Calu3 (cell line): Measurements from ENCODE around the gene PDIA5. TPM values are rescaled to one million over a fixed set of nuclear protein-coding genes. Genes with fewer than 3 reads are reported as not detected.

ENCODE experiments used
- BruUV-seq: library from RNA; stranded (reverse); fragments of 400-500 nt; replicated peaks from 2 replicates; lab custom pipeline; 2021; lab: Mats Ljungman, UMichigan
- CTCF ChIA-PET: fragments of 300-600 bp; sonication (Branson Sonifier 250); formaldehyde crosslinking; loops from one replicate; lab custom pipeline; 2022; ENCODE audit warnings: antibody characterized with exemption; lab: Charles Lee
- DNase-seq: peaks from one replicate; pipeline ENCODE4 v3.0.0; 2022
- H3K27ac Mint-ChIP-seq: one replicate; pipeline ENCODE4 v1.8.0; 2022; ENCODE audit warnings: mixed read lengths; ENCODE audit not compliant: unreplicated experiment
- H3K27me3 Mint-ChIP-seq: one replicate; pipeline ENCODE4 v1.8.0; 2022; ENCODE audit warnings: mixed read lengths; ENCODE audit not compliant: unreplicated experiment
- H3K36me3 Mint-ChIP-seq: one replicate; pipeline ENCODE4 v1.8.0; 2022; ENCODE audit warnings: mild to moderate bottlenecking, moderate library complexity, mixed read lengths; ENCODE audit not compliant: insufficient read depth, unreplicated experiment
- H3K4me1 Mint-ChIP-seq: one replicate; pipeline ENCODE4 v1.8.0; 2022; ENCODE audit warnings: mild to moderate bottlenecking, low read depth, mixed read lengths; ENCODE audit not compliant: unreplicated experiment
- H3K4me3 Mint-ChIP-seq: one replicate; pipeline ENCODE4 v1.8.0; 2022; ENCODE audit warnings: mild to moderate bottlenecking, low read depth, moderate library complexity, mixed read lengths; ENCODE audit not compliant: unreplicated experiment
- H3K9me3 Mint-ChIP-seq: one replicate; pipeline ENCODE4 v1.8.0; 2022; ENCODE audit warnings: low read depth, mixed read lengths; ENCODE audit not compliant: unreplicated experiment
- intact Hi-C: fragments of 100-400 bp; cut with micrococcal nuclease; formaldehyde crosslinking; loops from one replicate; pipeline ENCODE4 v1.10.0; 2022; ENCODE audit not compliant: unreplicated experiment
- total RNA-seq: library from RNA; stranded (reverse); gene quantifications from 2 replicates; pipeline ENCODE4 v1.2.3, GENCODE V29; 2022
- TF ChIP-seq, protein P1 (sequence below): fragments of 200-600 bp; IDR thresholded peaks from one replicate; pipeline ENCODE4 v1.8.0; 2022; ENCODE audit warnings: antibody characterized with exemption; ENCODE audit not compliant: unreplicated experiment

PDIA5 gene
- total RNA-seq, 1 experiment from 2014 or later, result 31.6 TPM

DNA sequence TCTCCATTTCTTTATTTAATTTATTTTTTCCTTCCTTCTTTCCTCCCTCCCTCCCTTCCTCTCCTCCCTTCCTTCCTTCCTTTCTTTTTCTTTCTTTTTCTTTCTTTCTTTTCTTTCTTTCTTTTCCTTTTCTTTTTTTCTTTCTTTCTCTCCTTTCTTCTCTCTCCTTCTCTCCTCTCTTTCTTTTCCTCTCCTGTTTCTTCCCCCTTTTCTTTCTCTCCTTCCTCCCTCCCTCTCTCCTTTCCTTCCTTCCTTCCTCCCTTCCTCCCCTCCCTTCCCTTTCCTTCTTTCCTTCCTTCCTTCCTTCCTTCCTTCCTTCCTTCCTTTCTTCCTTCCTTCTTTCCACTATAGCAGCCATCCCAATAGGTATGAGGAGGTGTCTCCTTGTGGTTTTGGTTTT is 6.8 kb upstream of the PDIA5 start:
- H3K27ac Mint-ChIP-seq, result no peak overlapping the region
- no peaks in the 10 kb centered on the region for H3K36me3 Mint-ChIP-seq
- TF ChIP-seq, protein P1, sequence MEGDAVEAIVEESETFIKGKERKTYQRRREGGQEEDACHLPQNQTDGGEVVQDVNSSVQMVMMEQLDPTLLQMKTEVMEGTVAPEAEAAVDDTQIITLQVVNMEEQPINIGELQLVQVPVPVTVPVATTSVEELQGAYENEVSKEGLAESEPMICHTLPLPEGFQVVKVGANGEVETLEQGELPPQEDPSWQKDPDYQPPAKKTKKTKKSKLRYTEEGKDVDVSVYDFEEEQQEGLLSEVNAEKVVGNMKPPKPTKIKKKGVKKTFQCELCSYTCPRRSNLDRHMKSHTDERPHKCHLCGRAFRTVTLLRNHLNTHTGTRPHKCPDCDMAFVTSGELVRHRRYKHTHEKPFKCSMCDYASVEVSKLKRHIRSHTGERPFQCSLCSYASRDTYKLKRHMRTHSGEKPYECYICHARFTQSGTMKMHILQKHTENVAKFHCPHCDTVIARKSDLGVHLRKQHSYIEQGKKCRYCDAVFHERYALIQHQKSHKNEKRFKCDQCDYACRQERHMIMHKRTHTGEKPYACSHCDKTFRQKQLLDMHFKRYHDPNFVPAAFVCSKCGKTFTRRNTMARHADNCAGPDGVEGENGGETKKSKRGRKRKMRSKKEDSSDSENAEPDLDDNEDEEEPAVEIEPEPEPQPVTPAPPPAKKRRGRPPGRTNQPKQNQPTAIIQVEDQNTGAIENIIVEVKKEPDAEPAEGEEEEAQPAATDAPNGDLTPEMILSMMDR, result no peak
- CTCF ChIA-PET, result no interaction called here
- intact Hi-C loops, result no loop called here
- H3K4me3 Mint-ChIP-seq, result no peak overlapping the region
- BruUV-seq, result no TSS peak
- DNase-seq, result no peak
- no peaks in the 10 kb centered on the region for H3K9me3 Mint-ChIP-seq
- H3K27me3 Mint-ChIP-seq, result peaks cover 62% of the 10 kb centered on the region
- peaks cover 8% of the 10 kb centered on the region for H3K4me1 Mint-ChIP-seq

DNA sequence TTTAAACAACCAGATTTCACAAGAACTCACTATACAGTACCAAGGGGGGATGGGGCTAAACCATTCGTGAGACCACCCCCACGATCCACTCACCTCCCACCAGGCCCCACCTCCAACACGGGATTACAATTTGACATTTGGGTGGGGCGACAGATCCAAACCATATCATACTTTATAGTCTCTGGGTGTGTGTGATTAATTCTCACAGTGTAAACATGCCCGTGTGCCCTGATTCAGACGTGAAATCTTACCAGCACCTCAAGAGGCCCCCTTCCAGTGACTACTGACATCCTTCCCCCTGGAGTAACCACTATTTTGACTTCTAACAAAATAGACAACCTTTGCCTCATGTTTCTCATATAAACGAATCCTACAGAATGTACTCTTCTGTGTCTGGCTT is 5.0 kb upstream of the PDIA5 start:
- Mint-ChIP-seq H3K27me3 (peaks cover 56% of the 10 kb centered on the region), H3K4me1 (peaks cover 8% of the 10 kb centered on the region), H3K27ac (no peak overlapping the region), H3K36me3 (peaks cover 7% of the 10 kb centered on the region), H3K4me3 (no peak overlapping the region), H3K9me3 (no peaks in the 10 kb centered on the region)
- no TSS peak for BruUV-seq
- DNase-seq, result no peak
- TF ChIP-seq, protein P1, result no peak
- CTCF ChIA-PET, result no interaction called here
- intact Hi-C loops, result no loop called here

DNA sequence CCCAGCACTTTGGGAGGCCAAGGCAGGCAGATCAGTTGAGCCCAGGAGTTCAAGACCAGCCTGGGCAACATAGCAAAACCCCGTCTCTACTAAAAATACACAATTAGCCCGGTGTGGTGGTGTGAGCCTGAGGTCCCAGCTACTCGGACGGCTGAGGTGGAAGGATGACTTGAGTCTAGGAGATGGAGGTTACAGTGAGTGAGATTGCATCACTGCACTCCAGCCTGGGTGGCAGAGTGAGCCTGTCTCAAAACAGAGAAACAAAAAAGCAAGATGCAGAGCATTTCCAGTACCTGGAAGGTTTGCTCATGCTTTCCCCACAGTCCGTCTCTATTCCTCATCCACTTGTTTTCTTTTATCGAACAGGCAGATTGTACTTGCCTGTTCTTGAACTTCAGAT is 3.8 kb upstream of the PDIA5 start:
- no peak for DNase-seq
- Mint-ChIP-seq H3K36me3 (peaks cover 17% of the 10 kb centered on the region), H3K27me3 (peaks cover 56% of the 10 kb centered on the region), H3K27ac (no peak overlapping the region), H3K4me3 (no peak overlapping the region), H3K9me3 (no peaks in the 10 kb centered on the region), H3K4me1 (peaks cover 5% of the 10 kb centered on the region)
- no TSS peak for BruUV-seq
- TF ChIP-seq, protein P1, result no peak
- intact Hi-C loops, result no loop called here
- CTCF ChIA-PET, result interaction anchor here (0.7 kb wide), 1 partner anchor 251 kb away, joined by 3 read pairs; no protein-coding TSS in a partner anchor

DNA sequence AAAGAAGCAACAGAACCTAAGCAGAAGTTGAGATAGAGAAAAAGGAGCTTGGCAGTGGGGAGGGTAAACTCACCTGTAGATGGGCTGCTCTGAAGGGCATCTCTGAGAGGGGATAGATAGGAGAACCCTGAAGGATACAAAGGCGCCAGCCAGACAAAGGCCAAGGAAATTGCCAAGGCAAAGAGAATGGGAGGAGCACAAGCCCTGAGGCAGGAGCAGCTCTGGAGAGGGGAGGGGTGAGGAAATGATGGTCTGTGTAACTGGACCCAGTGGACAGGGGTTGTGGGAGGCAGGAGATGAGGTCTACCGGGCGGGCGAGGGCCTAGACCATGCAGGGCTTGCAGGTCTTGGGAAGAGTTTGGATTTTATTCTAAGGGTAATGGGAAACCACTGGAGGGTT is 2.3 kb upstream of the PDIA5 start:
- intact Hi-C loops, result no loop called here
- Mint-ChIP-seq H3K27me3 (peaks cover 54% of the 10 kb centered on the region), H3K36me3 (peaks cover 24% of the 10 kb centered on the region), H3K27ac (no peak overlapping the region), H3K4me3 (no peak overlapping the region), H3K9me3 (no peaks in the 10 kb centered on the region), H3K4me1 (peaks cover 9% of the 10 kb centered on the region)
- no TSS peak for BruUV-seq
- TF ChIP-seq, protein P1, result no peak
- no peak for DNase-seq
- CTCF ChIA-PET, result no interaction called here
